NCI-H526 (cell line): Measurements from ENCODE around the gene SLC1A2.

Experiments used
- DNase-seq, 2 experiments: peaks; one replicate each; lab custom pipeline; 2025; lab: John Stamatoyannopoulos, UW

SLC1A2 gene

GRCh38 chr11:35348898-35349687 lies 70.3 kb downstream of the SLC1A2 start:
- DNase-seq = no peak

DNA sequence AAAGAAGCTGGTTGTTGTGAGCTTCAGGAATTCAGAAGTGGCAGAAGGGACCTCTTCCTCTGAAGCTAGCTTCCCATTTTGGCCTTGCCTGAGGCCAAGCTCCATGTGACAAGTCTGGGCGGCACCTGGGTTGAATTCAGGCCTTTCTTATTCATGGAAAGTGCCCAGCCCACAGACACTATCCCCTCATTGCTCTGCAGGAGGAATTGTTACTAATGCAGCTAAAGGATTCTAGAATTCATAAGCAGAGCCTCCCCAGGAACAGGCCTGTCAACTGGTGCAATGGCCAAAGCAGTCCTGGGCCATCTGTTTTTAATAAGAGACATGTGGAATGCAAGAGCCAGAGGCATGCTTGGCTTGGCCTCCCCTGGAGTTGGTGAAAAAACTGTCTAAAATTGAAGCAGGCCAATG lies 71.4 kb downstream of the SLC1A2 start:
- no peak for DNase-seq

DNA sequence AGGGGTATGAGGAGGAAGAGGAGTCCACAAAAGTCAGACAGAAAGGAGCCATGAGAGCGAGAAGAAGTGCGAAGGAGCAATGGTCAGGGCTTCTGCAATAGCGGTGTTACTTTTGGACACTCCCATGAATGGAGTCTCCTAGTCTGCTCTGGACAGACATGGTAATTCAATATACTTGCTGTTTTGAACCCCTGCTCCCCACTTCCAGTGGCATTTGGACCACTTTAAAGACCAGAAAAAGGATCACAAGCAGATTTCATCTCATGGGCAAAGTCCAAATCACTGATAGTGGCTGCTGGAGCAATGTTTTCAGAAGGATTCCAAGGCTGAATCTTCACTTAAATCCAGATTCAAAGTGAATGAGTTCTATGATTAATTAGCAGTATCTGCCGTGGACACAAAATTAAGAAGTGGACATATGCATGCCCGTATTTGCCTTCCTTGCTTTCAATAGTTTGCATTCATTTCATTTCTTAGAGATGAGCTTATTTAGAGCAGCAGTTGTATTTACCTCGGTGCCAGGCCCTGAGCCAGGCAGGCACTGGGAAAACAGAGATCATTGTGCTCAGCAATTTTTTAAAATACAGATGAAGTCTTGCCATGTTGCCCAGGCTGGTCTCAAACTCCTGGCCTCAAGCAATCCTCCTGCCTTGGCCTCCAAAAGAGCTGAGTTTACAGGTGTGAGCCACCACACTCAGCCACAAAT lies 72.0 kb downstream of the SLC1A2 start:
- DNase-seq = no peak

DNA sequence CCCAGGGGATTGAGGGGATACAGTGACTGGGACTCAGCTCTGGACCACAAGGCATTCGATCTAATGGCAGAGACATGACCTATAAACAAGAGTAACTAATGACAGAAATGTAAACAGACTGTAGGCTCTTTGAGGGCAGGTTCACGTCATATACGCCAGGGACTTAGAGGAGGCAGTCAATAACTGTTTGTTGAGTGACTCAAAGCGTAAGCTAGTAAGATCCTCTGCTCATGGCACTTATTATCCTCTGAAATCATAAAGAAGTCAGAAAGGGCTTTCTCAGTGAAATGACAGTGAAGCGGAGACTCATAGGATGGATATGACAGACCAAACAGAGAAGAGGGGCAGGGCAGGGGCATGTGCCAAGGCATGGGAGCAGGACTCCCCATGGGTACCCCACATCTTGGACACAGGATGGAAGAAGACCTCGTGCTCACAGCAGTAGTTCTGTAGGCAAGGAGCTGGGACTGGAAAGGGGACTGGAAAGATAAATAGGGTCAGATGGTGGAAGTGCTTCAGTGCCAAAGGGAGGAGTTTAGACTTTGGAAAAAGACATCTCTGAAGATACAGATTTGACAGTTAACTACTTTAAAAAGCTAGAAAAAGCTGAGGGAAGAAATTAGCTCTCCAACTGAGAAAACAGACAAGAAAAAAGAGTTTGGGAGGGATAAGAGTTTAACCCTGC lies 72.7 kb downstream of the SLC1A2 start:
- no peak for DNase-seq

- no peak for DNase-seq
Measured at GRCh38 chr11:35344681-35345574, 74.4 kb downstream of the SLC1A2 start.

DNA sequence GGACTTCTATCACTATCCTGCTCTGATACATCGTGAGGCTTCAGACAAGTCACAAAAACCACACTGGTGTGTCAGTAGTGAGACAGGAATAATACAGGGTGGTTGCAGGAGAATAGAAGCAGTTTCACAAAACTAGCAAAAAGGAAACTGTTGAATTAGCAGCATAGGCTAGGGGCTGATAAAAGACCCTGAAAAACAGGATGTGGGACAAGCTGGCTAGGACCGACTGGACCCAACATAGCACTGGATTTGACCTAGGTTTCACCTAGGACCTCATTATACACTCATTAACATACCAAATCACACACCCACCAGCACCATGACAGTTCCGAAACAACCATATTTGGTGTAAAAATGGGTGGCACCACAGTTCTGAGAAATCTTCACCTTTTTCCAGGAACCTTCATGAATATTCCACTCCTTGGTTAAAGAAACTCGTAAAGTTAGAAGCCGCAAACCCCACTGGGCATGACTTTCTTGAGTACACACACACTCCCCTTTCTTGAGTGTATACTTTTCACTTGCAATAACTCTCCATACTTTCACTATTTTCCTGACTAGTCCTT lies 76.2 kb downstream of the SLC1A2 start:
- DNase-seq = no peak

DNA sequence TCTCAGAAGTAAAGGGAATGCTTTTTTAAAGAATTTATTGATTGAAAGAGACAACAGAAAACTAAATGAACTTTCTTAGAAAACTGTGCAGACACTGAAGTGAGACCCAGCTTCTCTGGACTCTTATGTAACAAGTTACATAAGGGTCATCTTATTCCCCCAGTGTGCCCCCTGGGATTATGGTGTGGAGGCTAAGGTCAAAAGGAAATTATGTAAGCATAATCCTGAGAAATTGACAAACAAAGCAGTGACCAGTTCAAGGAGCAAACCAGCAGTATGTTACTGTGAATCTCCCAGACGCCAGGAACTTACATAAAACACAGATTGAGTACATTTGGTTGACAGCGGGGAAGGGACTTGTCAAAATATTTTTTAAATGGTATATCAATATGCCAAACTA lies 78.6 kb downstream of the SLC1A2 start:
- no peak for DNase-seq

GRCh38 chr11:35340071-35340470 lies 79.3 kb downstream of the SLC1A2 start:
- DNase-seq = no peak

DNA sequence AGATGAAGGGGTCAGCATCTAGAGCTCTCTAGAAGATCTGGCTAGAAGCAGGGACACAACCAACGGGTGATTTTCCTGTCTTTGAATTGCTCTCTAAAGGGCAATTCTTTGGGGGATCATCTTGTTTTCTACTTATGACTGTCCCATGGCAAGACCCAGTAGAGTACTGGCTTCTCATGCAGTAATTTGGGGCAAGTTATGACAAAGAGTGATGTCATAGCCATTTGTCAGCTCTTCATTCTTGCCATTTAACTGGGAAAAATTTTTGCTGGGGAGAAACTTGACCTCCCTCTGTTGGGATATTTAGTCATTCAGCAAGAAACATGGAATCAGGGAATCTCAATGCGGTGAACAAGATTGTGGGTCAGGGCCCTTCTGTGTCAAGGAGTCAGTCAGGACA lies 80.4 kb downstream of the SLC1A2 start:
- no peak for DNase-seq

DNA sequence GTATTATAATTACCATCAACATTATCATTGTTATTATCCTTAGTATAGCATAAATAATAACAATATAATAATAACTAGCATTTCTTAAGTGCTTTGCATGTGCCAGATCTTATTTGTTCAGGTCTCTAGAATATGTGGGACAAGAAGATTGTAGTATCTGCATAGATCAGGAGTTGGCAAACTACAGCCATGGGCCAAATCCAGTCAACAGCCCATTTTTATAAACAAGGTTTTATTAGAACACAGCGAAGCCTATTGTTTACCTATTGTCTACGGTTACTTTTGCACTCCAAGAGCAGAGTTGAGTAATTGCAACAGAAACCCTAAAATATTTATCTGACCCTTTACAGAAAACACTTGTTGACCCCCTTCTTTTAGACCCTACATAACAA lies 81.4 kb downstream of the SLC1A2 start:
- no peak for DNase-seq

DNA sequence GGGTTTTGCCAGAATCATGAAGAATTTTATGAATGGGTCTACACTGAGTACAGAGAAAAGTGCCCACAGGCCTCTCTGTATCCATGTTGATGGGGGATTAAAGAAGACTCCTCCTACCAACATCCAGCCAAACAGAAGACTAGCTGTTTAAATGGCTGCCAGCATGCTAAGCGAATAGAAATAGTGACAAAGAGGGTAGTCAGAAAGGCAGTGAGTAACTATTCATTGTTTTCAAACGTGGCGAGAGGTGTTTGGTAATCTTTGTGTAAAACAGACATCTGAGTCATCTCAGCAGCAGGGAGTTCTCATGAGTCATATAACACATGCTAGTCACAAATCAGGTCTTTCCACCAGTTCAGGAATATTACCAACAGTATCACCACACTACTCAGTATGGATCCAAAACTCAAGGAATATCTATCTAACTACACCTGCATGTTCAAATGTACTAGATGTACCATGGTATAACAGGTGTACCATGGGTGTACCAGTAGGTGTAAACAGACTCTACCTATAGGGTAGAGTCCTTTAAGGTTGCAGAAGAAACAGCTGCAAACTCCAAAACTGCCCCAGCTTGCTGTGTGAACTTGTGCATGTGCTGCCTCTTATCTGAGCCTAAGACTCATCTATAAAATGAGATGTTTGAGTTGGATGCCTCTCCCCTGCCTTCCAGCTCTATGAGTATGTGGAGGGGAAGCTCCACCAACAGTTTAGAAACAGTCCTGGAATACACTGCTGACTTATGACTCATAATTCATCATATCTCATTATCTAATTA lies 82.0 kb downstream of the SLC1A2 start:
- no peak for DNase-seq

- DNase-seq = no peak
Measured at GRCh38 chr11:35336726-35337125, 82.6 kb downstream of the SLC1A2 start.

DNA sequence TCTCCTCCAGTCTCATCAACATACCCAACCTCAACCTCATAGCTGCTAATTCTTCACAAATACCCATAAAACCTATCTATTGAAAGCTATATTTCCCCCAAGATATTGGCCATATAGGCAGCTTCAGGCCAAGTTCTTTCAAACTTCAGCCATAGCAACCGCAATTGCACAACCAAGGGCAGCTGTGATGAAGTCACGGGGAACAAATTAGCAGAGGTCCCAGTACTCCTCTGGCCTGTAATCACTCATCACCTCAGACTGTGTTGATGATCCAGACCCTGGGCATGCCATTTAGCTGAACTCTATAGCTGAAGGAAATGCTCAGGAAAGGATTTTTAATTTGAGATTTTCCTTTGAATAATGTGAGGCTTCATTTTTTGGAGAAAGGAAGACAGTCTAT lies 84.1 kb downstream of the SLC1A2 start:
- DNase-seq = no peak

- DNase-seq = peak in 1 of 2 experiments; percentile 3
Measured at GRCh38 chr11:35334385-35335090, 84.8 kb downstream of the SLC1A2 start.

DNA sequence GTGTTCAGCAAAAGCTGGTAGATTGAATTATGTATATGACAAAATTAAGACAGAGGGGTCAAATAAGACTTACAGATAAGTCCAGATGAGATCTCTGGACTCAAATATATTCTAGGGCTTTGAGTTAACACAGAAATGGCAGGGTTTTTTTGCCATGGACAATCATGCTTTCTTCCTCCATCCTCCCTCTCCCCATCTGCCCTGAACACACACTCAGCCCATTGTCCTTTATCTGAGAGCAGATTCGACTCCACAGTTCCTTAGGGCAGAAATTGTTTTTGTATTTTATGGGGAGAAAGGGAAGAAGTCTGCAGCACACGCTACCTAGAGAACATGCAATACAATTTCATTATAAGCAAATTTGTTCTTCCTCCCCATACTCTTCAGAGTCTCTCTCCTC lies 86.8 kb downstream of the SLC1A2 start:
- DNase-seq = no peak

DNA sequence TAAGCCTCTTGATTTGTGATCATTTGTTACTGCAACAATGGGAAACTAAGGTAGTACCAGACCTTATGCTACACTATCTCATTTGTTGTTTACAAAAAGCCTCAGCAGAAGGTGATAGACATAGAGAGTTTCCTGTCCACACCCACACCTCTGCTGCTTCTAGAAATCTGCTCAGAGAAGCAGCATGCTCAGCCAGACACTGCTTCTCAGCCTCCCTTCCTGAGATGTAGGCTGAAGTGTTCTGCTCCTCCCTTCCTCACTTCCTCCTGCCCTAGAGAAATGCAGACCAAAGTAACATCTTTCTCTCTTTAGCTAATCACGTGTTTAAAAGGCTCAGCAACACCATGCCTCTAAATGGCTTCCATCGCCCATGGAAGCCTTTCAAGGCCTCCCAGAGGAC lies 88.4 kb downstream of the SLC1A2 start:
- no peak for DNase-seq

- no peak for DNase-seq
Measured at GRCh38 chr11:35330156-35330889, 89.0 kb downstream of the SLC1A2 start.

- no peak for DNase-seq
Measured at GRCh38 chr11:35327829-35328228, 91.5 kb downstream of the SLC1A2 start.

GRCh38 chr11:35326266-35326879 lies 93.0 kb downstream of the SLC1A2 start:
- DNase-seq = no peak
